H1 (cell line): ENCODE results near the gene NADK. TPM values are rescaled to one million over a fixed set of nuclear protein-coding genes. Genes with fewer than 3 reads are reported as not detected.

Source experiments
- CTCF ChIA-PET: fragments of 300-600 bp; sonication (Branson Sonifier 250); formaldehyde crosslinking; loops from one replicate; lab custom pipeline; 2021; ENCODE audit not compliant: partially characterized antibody; lab: Charles Lee
- POLR2A ChIA-PET: fragments of 300-600 bp; sonication (Branson Sonifier 250); formaldehyde crosslinking; loops from one replicate; lab custom pipeline; 2021; ENCODE audit warnings: inconsistent platforms; ENCODE audit not compliant: partially characterized antibody; lab: Charles Lee
- DNase-seq, 2 experiments: peaks; one replicate each; pipeline versions ENCODE4 v3.0.0 to v3.0.0-alpha.2; 2010 to 2022; ENCODE audit warnings: low spot score in 2 of 2, low read depth in 1 of 2, mixed read lengths in 1 of 2
- FAIRE-seq: peaks from 2 replicates; lab custom pipeline; 2011; peaks lifted over from hg19 to GRCh38; lab: Jason Lieb, UNC
- H2AFZ ChIP-seq: 2 replicates; pipeline ENCODE4 v1.8.1; 2012; ENCODE audit warnings: low read length, inconsistent platforms
- H2AK5ac ChIP-seq: 2 replicates; pipeline ENCODE4 v1.6.1; 2013; ENCODE audit warnings: low read depth, low read length
- H2BK120ac ChIP-seq: replicated peaks from 2 replicates; pipeline ENCODE3; 2013; ENCODE audit warnings: low read depth, low read length, inconsistent platforms
- H2BK12ac ChIP-seq: 2 replicates; pipeline ENCODE4 v1.6.1; 2013; ENCODE audit warnings: low read depth, low read length
- H2BK15ac ChIP-seq: 2 replicates; pipeline ENCODE4 v1.6.1; 2013; ENCODE audit warnings: low read length
- H2BK20ac ChIP-seq: 2 replicates; pipeline ENCODE4 v1.6.1; 2013; ENCODE audit warnings: low read length
- H2BK5ac ChIP-seq: 2 replicates; pipeline ENCODE4 v1.6.1; 2013; ENCODE audit warnings: low read depth, low read length
- H3K14ac ChIP-seq: 2 replicates; pipeline ENCODE4 v1.6.1; 2013; ENCODE audit warnings: inconsistent platforms; ENCODE audit not compliant: insufficient read length
- H3K18ac ChIP-seq: 2 replicates; pipeline ENCODE4 v1.6.1; 2013; ENCODE audit warnings: low read length; ENCODE audit errors: extremely low read depth
- H3K23ac ChIP-seq: 2 replicates; pipeline ENCODE4 v1.6.1; 2013; ENCODE audit warnings: inconsistent platforms; ENCODE audit not compliant: insufficient read length
- H3K23me2 ChIP-seq: 2 replicates; pipeline ENCODE4 v1.6.1; 2013; ENCODE audit warnings: low read depth, low read length
- H3K27ac ChIP-seq: 2 replicates; pipeline ENCODE4 v1.6.1; 2011; ENCODE audit warnings: low read depth, low read length, inconsistent platforms
- H3K27me3 ChIP-seq, 4 experiments: replicated peaks in 1 of 4; 1 replicate in 1 of 4; 2 replicates in 3 of 4; pipeline versions ENCODE4 v1.6.1 to v1.8.1; 2011 to 2013; ENCODE audit warnings: low read length in 3 of 4, mild to moderate bottlenecking in 3 of 4, inconsistent platforms in 2 of 4, mixed read lengths in 2 of 4, moderate library complexity in 1 of 4; ENCODE audit not compliant: control insufficient read depth in 3 of 4, insufficient read depth in 3 of 4; ENCODE audit errors: extremely low read depth in 1 of 4
- H3K36me3 ChIP-seq, 4 experiments: 2 replicates each; pipeline versions ENCODE4 v1.6.1 to v1.8.1; 2011 to 2013; ENCODE audit warnings: mild to moderate bottlenecking in 4 of 4, low read length in 3 of 4, moderate library complexity in 2 of 4, control low read depth in 1 of 4, inconsistent platforms in 1 of 4; ENCODE audit not compliant: insufficient read depth in 4 of 4, control insufficient read depth in 2 of 4
- H3K4ac ChIP-seq: replicated peaks from 2 replicates; pipeline ENCODE3; 2013; ENCODE audit warnings: low read length, low read depth, mixed read lengths, inconsistent platforms; ENCODE audit not compliant: insufficient read length
- H3K4me1 ChIP-seq, 4 experiments: replicated peaks in 1 of 4; 1 replicate in 1 of 4; 2 replicates in 3 of 4; pipeline versions ENCODE4 v1.6.1 to v1.8.1; 2011 to 2013; ENCODE audit warnings: low read length in 3 of 4, inconsistent platforms in 2 of 4, mixed read lengths in 1 of 4; ENCODE audit not compliant: insufficient read depth in 4 of 4, control insufficient read depth in 3 of 4
- H3K4me2 ChIP-seq, 2 experiments: 2 replicates each; pipeline versions ENCODE4 v1.6.1 to v1.8.1; 2011 to 2013; ENCODE audit warnings: low read depth in 2 of 2, low read length in 2 of 2, control low read depth in 1 of 2, inconsistent platforms in 1 of 2, mild to moderate bottlenecking in 1 of 2; ENCODE audit not compliant: insufficient read depth in 1 of 2
- H3K4me3 ChIP-seq, 4 experiments: fragments of 200-600, 300-600 bp in 1 of 4; sonication (generic), shearing (Covaris generic), sonication (Bioruptor Twin) in 1 of 4; 2 replicates each; pipeline versions ENCODE4 v1.5.1 to v1.8.1; 2011 to 2016; ENCODE audit warnings: low read length in 4 of 4, low read depth in 3 of 4, control low read depth in 2 of 4, inconsistent platforms in 2 of 4, mild to moderate bottlenecking in 2 of 4, mixed read lengths in 1 of 4, moderate library complexity in 1 of 4; ENCODE audit not compliant: insufficient read depth in 2 of 4; ENCODE audit errors: extremely low read depth in 1 of 4
- H3K56ac ChIP-seq: replicated peaks from 2 replicates; pipeline ENCODE3; 2013; ENCODE audit warnings: low read depth, mild to moderate bottlenecking, mixed read lengths, low read length, inconsistent platforms; ENCODE audit not compliant: insufficient read length
- H3K79me1 ChIP-seq: 2 replicates; pipeline ENCODE4 v1.6.1; 2013; ENCODE audit warnings: low read depth, low read length, control low read depth
- H3K79me2 ChIP-seq, 2 experiments: 2 replicates each; pipeline versions ENCODE4 v1.6.1 to v1.8.1; 2012 to 2013; ENCODE audit warnings: low read length in 2 of 2, mild to moderate bottlenecking in 2 of 2, inconsistent platforms in 1 of 2; ENCODE audit not compliant: insufficient read depth in 2 of 2, control insufficient read depth in 1 of 2
- H3K9ac ChIP-seq, 4 experiments: replicated peaks in 1 of 4; 1 replicate in 1 of 4; 2 replicates in 3 of 4; pipeline versions ENCODE4 v1.6.1 to v1.8.1; 2011 to 2013; ENCODE audit warnings: low read depth in 3 of 4, low read length in 3 of 4, control low read depth in 2 of 4, mild to moderate bottlenecking in 2 of 4, moderate library complexity in 2 of 4, inconsistent platforms in 1 of 4; ENCODE audit errors: extremely low read depth in 1 of 4
- H3K9me3 ChIP-seq, 2 experiments: 2 replicates each; pipeline versions ENCODE4 v1.6.1 to v1.8.1; 2012 to 2013; ENCODE audit warnings: mild to moderate bottlenecking in 2 of 2, moderate library complexity in 2 of 2, control low read depth in 1 of 2, inconsistent platforms in 1 of 2, low read depth in 1 of 2, low read length in 1 of 2, mixed read lengths in 1 of 2; ENCODE audit not compliant: insufficient read depth in 2 of 2
- H4K20me1 ChIP-seq, 2 experiments: replicated peaks in 1 of 2; 2 replicates each; pipeline versions ENCODE3 to v1.8.1; 2011 to 2013; ENCODE audit warnings: inconsistent platforms in 2 of 2, low read length in 2 of 2, mild to moderate bottlenecking in 1 of 2; ENCODE audit not compliant: insufficient read depth in 2 of 2, control insufficient read depth in 1 of 2
- H4K5ac ChIP-seq: 2 replicates; pipeline ENCODE4 v1.6.1; 2013; ENCODE audit warnings: low read length, low read depth, mixed read lengths, inconsistent platforms; ENCODE audit not compliant: insufficient read length
- H4K8ac ChIP-seq: 2 replicates; pipeline ENCODE4 v1.8.0; 2013; ENCODE audit warnings: mild to moderate bottlenecking, moderate library complexity, low read length, inconsistent platforms; ENCODE audit not compliant: insufficient read depth; ENCODE audit errors: extremely low read depth
- H4K91ac ChIP-seq: replicated peaks from 2 replicates; pipeline ENCODE3; 2013; ENCODE audit warnings: low read length, mixed read lengths, inconsistent platforms; ENCODE audit not compliant: insufficient read length
- ASH2L ChIP-seq: fragments of 200-600, 300-600 bp; sonication (generic); IDR thresholded peaks from one replicate; pipeline ENCODE4 v1.7.1; 2017; ENCODE audit warnings: low read length
- CBX5 ChIP-seq: fragments of 300-800, 300-1000 bp; sonication (generic); IDR thresholded peaks from 2 replicates; pipeline ENCODE4 v1.7.1; 2016; ENCODE audit warnings: antibody characterized with exemption, low read length, low read depth
- CEBPB ChIP-seq: IDR thresholded peaks from 2 replicates; pipeline ENCODE4 v1.6.1; 2012; ENCODE audit warnings: low read depth, low read length
- EGR1 ChIP-seq: IDR thresholded peaks from 2 replicates; pipeline ENCODE4 v1.6.1; 2011; ENCODE audit warnings: low read depth, low read length, borderline replicate concordance
- GTF2F1 ChIP-seq: IDR thresholded peaks from 2 replicates; pipeline ENCODE4 v1.6.1; 2012; ENCODE audit warnings: low read depth, low read length, improper control_type of control experiment, borderline replicate concordance
- NANOG ChIP-seq: IDR thresholded peaks from 2 replicates; pipeline ENCODE4 v1.6.1; 2011; ENCODE audit warnings: low read length, low read depth, mild to moderate bottlenecking, inconsistent platforms; ENCODE audit not compliant: insufficient read depth, poor library complexity, severe bottlenecking
- RBBP5 ChIP-seq: IDR thresholded peaks from 2 replicates; pipeline ENCODE4 v1.7.1; 2012; ENCODE audit warnings: low read depth, mild to moderate bottlenecking, inconsistent platforms, low read length, moderate library complexity, borderline replicate concordance
- RFX5 ChIP-seq: IDR thresholded peaks from 2 replicates; pipeline ENCODE4 v1.6.1; 2011; ENCODE audit warnings: low read depth, low read length, improper control_type of control experiment, borderline replicate concordance
- SIRT6 ChIP-seq: IDR thresholded peaks from one replicate; pipeline ENCODE4 v1.7.1; 2012; ENCODE audit warnings: low read length, inconsistent platforms
- USF2 ChIP-seq: IDR thresholded peaks from 2 replicates; pipeline ENCODE4 v1.6.1; 2011; ENCODE audit warnings: low read length, improper control_type of control experiment
- WGBS, 2 experiments: shearing (Covaris generic) in 1 of 2; methylation state at CpG; one replicate each; pipeline versions ENCODE4 v1.1.6 to v1.1.7; 2013 to 2015; ENCODE audit warnings: low lambda C conversion rate in 2 of 2, mixed read lengths in 2 of 2, inconsistent platforms in 1 of 2, low coverage in 1 of 2, missing lambda C conversion rate in 1 of 2; ENCODE audit not compliant: insufficient replicate concordance in 2 of 2, insufficient coverage in 1 of 2, insufficient read length in 1 of 2; ENCODE audit errors: extremely low coverage in 1 of 2, missing lambda C conversion rate in 1 of 2; 5-methylcytosine and 5-hydroxymethylcytosine counted together
- polyA plus RNA-seq, 7 experiments: library from polyadenylated mRNA; depleted of rRNA in 3 of 7; stranded (reverse) in 5 of 7; unstranded in 2 of 7; fragments of >200 nt in 5 of 7; fragments of 200-250 nt in 2 of 7; gene quantifications; 1 replicate in 5 of 7; 2 replicates in 1 of 7; 4 replicates in 1 of 7; pipeline versions ENCODE4 v1.2.1 to v1.2.3, GENCODE V29; 2011 to 2013; ENCODE audit warnings: missing spikeins in 2 of 7, mixed read lengths in 2 of 7
- total RNA-seq: library from RNA; stranded (reverse); fragmentation: NEBNext Ultra II Directional; extraction: Animal tissue kit (Norgen Biotek cat#: 25700); gene quantifications from 2 replicates; pipeline ENCODE4 v1.2.1, GENCODE V29; 2021

The NADK gene
- total and polyA plus RNA-seq, 2 of the 8 experiments (the other 6 are each of a cell fraction or from before 2014, with no cell fraction given): 78.0 to 89.7 TPM

- H3K14ac ChIP-seq: no peak overlapping the region
- H3K4ac ChIP-seq: no peak overlapping the region
- H3K79me1 ChIP-seq: peaks cover 5% of the 10 kb centered on the region
- no peak overlapping the region for H3K18ac ChIP-seq
- H2BK20ac ChIP-seq: no peak overlapping the region
- FAIRE-seq (no peak), DNase-seq (no peak)
- no peak overlapping the region for H3K9ac ChIP-seq
- no peaks in the 10 kb centered on the region for H3K27me3 ChIP-seq
- no peak overlapping the region for H3K27ac ChIP-seq
- H2BK120ac ChIP-seq: no peak overlapping the region
- H3K23ac ChIP-seq: no peak overlapping the region
- TF ChIP-seq CBX5 (no peak), ASH2L (no peak), USF2 (no peak), NANOG (no peak), GTF2F1 (no peak), SIRT6 (no peak), RFX5 (no peak), EGR1 (no peak), CEBPB (no peak), RBBP5 (no peak)
- CTCF ChIA-PET: interaction anchor here (0.8 to 1.1 kb wide), 2 partner anchors 39 to 150 kb away, joined by 3 read pairs; no protein-coding TSS in a partner anchor
- 92% methylated on average over 14 of the region's 15 CpGs; no CpG with 5 or more reads in 1 of the 2 experiments for WGBS, 2 experiments
- no peaks in the 10 kb centered on the region for H3K4me1 ChIP-seq
- H4K20me1 ChIP-seq: peaks cover 16 to 29% of the 10 kb centered on the region in 2 experiments
- no peaks in the 10 kb centered on the region for H3K23me2 ChIP-seq
- H3K56ac ChIP-seq: no peak overlapping the region
- no peak overlapping the region for H3K4me2 ChIP-seq
- H3K4me3 ChIP-seq: no peak overlapping the region
- H3K36me3 ChIP-seq: peaks cover 7 to 63% (median 39%) of the 10 kb centered on the region in 4 experiments
- no peak overlapping the region for H4K91ac ChIP-seq
- H3K9me3 ChIP-seq: no peaks in the 10 kb centered on the region
- H2AK5ac ChIP-seq: no peak overlapping the region
- no peak overlapping the region for H2BK5ac ChIP-seq
- H2AFZ ChIP-seq: no peak overlapping the region
- H2BK12ac ChIP-seq: no peak overlapping the region
- POLR2A ChIA-PET: interaction anchor here (1.5 to 2.5 kb wide), 2 partner anchors 12 to 24 kb away, joined by 4 to 7 read pairs; no protein-coding TSS in a partner anchor
- H4K8ac ChIP-seq: no peak overlapping the region
- no peak overlapping the region for H4K5ac ChIP-seq
- no peak overlapping the region for H2BK15ac ChIP-seq
- peaks cover 5 to 17% of the 10 kb centered on the region in 2 experiments; a peak in 2 of 4 replicates for H3K79me2 ChIP-seq
Measured at GRCh38 chr1:1755852-1756251, 22.4 kb downstream of the NADK start.
